ENCODE data around the gene PLVAP.

The PLVAP gene

GRCh38 chr19:17353386-17353785, 23.8 kb downstream of the PLVAP start:
- DNase-seq = peak; percentile 28

- peak; percentile 52 for DNase-seq
These were observed 24.4 kb downstream of the PLVAP start for GRCh38 chr19:17352608-17353280.

GRCh38 chr19:17351815-17352435, 25.2 kb downstream of the PLVAP start:
- DNase-seq = peak; percentile 33

GRCh38 chr19:17348700-17349099, 28.4 kb downstream of the PLVAP start:
- DNase-seq = peak; percentile 83

DNA sequence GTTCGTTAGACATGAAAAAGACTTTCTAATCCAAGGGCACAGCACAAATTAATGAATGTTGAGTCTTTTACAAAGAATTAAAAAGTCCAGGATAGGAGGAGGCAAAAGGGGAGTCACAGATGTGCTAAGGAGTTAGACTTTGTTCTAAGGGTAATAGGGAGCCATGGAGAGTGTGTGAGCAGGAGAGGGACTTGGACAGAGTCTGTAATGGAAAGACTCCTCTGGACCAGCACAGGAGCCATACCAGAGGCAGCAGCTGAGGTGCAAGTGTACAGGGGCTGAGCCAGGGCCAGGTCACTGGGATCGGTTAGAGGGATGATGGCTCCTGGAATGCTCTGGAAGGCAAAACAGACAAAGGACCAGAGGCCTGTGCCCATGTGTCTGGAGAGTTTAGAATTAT, 29.3 kb downstream of the PLVAP start:
- DNase-seq = no peak

GRCh38 chr19:17347361-17347760, 29.8 kb downstream of the PLVAP start:
- DNase-seq = peak; percentile 71

DNA sequence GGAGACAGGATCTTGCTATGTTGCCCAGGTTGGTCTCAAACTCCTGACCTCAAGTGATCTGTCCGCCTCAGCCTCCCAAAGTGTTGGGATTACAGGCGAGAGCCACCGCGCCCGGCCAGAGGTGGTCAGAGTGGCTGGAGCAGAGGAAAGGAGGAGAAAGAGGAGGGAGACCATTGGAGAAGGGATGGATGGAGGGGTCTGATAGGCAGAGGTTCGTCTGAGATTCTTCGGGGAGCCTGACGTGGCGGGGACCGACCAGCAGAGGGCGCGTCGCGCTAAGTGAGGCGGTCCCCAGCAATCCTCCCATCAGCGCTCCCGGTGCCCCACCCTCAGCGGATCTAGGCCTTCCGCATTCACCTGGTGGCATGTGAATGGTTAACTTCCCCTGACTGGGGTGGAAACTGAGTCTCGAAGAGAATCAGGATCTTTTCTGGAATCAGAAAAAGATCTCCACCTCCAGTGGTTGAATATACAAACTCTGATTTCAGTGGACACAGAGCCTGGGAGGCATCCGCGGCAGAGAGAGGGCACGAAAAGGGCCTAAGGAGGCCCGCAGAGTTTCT, 31.0 kb downstream of the PLVAP start:
- DNase-seq = peak; percentile 73

GRCh38 chr19:17341845-17342244, 35.3 kb downstream of the PLVAP start:
- no peak for DNase-seq

- no peak for DNase-seq
These were observed 35.8 kb downstream of the PLVAP start for GRCh38 chr19:17341386-17341785.

- DNase-seq = no peak
These were observed 36.2 kb downstream of the PLVAP start for GRCh38 chr19:17340871-17341357.

- DNase-seq = peak; percentile 39
These were observed 36.8 kb downstream of the PLVAP start for GRCh38 chr19:17340302-17340870.

- peak; percentile 52 for DNase-seq
These were observed 37.9 kb downstream of the PLVAP start for GRCh38 chr19:17339088-17339741.

DNA sequence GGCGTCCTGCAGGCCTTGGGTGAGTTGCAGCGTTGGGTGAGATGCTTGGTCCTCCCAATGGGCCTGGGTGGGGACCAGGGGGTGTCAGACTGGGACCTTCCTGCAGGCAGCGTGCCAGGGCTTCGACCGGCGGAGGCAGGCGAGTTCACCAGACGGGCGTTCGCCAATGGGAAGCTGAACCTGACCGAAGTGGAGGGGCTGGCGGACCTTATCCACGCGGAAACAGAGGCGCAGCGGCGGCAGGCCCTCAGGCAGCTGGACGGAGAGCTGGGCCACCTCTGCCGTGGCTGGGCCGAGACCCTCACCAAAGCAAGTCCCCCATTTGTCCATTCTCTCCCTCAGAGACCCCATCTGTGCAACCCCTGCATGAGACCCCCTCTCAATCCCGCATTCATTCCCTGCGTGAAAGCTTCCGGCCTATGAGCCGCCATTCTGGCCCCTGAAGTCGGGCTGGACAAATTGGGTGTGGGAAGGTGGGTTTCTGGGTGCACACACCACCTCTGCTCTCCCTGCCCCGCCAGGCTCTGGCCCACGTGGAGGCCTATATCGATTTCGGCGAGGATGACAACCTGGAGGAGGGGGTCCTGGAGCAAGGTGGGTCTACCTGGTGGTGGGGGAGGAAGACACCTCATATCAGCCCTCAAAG, 38.6 kb downstream of the PLVAP start:
- peak; percentile 41 for DNase-seq

DNA sequence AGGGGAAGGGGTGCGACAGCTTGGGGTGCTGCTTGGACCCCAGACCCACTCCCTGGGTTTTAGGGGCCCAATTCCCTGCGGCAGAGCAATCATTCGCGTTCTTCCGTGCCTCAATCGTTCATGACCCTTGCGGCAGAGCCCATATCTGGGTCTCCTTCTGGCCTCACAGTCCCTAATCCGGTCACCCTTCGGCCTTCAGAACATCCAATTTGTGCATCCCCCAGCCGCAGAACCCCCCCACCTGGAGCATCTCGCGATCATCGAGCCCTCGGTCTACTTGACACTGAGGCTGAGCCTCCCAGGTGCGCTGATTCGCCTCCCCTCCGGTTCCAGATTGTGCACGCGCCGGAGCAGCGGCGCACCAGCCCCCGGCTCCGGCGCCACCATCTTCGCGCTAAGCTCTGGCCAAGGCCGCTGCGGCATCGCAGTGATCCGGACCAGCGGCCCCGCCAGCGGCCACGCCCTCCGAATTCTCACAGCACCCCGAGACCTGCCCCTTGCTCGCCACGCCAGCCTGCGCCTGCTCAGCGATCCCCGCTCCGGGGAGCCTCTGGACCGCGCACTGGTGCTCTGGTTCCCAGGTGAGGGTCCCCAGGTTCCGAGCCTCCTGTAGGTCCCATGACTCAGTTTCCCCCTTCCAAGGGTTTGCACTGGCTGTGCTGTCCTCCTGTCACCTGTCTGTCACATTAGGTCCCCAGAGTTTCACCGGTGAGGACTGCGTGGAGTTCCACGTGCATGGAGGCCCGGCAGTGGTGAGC, 39.3 kb downstream of the PLVAP start:
- peak; percentile 28 for DNase-seq

- DNase-seq = peak; percentile 97
These were observed 40.1 kb downstream of the PLVAP start, which contains the start of gene GTPBP3 for GRCh38 chr19:17336872-17337674. TSS of gene GTPBP3 (plus strand) at chr19:17337553. CDS start at chr19:17337612, 59 bp downstream.

GRCh38 chr19:17335575-17335974, 41.6 kb downstream of the PLVAP start:
- DNase-seq = no peak

DNA sequence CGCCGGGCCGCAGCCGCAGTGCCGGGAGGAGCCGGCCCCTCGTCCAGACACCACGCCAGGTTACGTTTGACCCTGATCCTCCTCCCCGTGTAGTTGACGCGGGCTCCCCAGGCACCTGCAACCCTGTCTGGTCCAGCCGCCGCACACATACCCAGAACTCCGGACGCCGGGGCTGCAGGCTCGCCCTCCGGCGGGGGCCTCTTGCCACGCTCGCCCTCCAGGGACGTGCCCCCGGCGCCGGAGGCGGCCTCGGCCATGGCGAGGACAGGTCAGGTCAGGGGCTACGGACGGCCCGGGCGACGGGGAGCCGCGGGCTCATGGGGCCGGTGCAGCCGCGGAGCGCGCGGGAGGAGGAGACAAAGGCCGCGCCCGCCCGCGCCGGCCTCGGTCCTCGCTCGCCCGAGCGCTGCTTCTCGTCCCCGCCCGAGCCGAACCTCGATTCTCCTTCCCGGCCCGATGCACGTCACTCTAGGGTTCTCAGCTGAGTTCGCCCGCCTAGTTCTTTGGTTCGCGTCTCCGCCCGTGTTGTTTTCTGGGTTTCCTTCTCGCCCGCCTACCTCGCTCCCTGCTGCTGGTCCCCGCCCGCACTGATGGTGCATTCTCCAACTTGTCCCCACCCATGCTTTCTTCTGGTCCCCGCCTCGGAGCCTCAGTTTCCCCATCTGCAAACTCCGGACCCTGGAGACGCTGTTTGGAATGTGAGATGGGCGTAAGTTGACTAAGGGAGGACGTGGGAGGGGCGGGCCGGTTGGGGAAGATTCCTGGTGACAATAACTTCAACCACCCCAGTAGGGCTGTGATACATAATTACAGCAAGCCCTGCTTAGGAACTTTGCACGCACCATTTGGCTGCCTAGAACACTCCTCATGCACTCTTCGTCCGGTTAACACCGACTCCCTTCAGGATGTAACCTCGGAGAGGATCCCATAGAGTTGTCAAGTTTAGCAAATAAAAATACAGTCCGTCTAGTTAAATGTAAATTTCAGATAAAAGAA, 42.4 kb downstream of the PLVAP start, which contains the start of gene ANO8:
ANO8 (minus strand) TSS at position 442 of the 996 bp plus-strand sequence; CDS start at position 257, 185 bp downstream.
- DNase-seq = peak; percentile 98

- DNase-seq = peak; percentile 43
These were observed 43.3 kb downstream of the PLVAP start for GRCh38 chr19:17333611-17334413.

Data from left hindlimb (tissue), 1 donor.